Stomach (tissue), 9 donors: ENCODE results near the gene CCNJ. TPM values are rescaled to one million over a fixed set of nuclear protein-coding genes. Genes with fewer than 3 reads are reported as not detected.

Source experiments
- DNase-seq, 2 donors: peaks; one replicate each; pipeline versions ENCODE4 v3.0.0 to v3.0.0-alpha.2; 2013 to 2019
- H3K27ac ChIP-seq, 5 donors: fragments of 200-600 bp in 4 of 5; sonication (generic) in 4 of 5; one replicate each; pipeline ENCODE4 v1.5.1; 2013 to 2019; ENCODE audit warnings: mild to moderate bottlenecking in 1 of 5, moderate library complexity in 1 of 5
- H3K27me3 ChIP-seq, 3 donors: fragments of 200-600 bp; sonication (generic); one replicate each; pipeline ENCODE4 v1.5.1; 2017 to 2019; ENCODE audit warnings: mixed run types in 1 of 3
- H3K36me3 ChIP-seq, 4 donors: fragments of 200-600 bp; sonication (generic); 1 replicate in 3 of 4; 2 replicates in 1 of 4; pipeline ENCODE4 v1.5.1; 2016 to 2019
- H3K4me1 ChIP-seq, 4 donors: fragments of 200-600 bp; sonication (generic); one replicate each; pipeline ENCODE4 v1.5.1; 2016 to 2019
- H3K4me3 ChIP-seq, 4 donors: fragments of 200-600 bp; sonication (generic) in 3 of 4; one replicate each; pipeline ENCODE4 v1.5.1; 2016 to 2019; ENCODE audit warnings: mild to moderate bottlenecking in 1 of 4
- H3K9me3 ChIP-seq, 4 donors: fragments of 200-600 bp; sonication (generic); one replicate each; pipeline ENCODE4 v1.5.1; 2016 to 2019
- CTCF ChIP-seq, 7 experiments: fragments of 450-650 bp in 4 of 7; fragments of 200-600 bp in 3 of 7; sonication (generic) in 3 of 7; IDR thresholded peaks; one replicate each; pipeline ENCODE4 v1.5.1; 2016 to 2019; ENCODE audit warnings: antibody characterized with exemption in 7 of 7, control low read depth in 2 of 7, mild to moderate bottlenecking in 1 of 7
- EP300 ChIP-seq: sonication (generic); formaldehyde crosslinking; IDR thresholded peaks from one replicate; pipeline ENCODE4 v1.6.1; 2017; ENCODE audit warnings: antibody characterized with exemption
- POLR2A ChIP-seq, 4 donors: fragments of 450-650 bp; IDR thresholded peaks; one replicate each; pipeline ENCODE4 v1.6.1; 2016; ENCODE audit warnings: antibody characterized with exemption in 4 of 4, control low read depth in 2 of 4, mild to moderate bottlenecking in 1 of 4, moderate library complexity in 1 of 4
- POLR2AphosphoS5 ChIP-seq, 3 donors: sonication (generic); formaldehyde crosslinking; IDR thresholded peaks; one replicate each; pipeline ENCODE4 v1.6.1; 2016; ENCODE audit warnings: antibody characterized with exemption in 3 of 3
- WGBS, 5 donors: extraction: QIAGEN DNeasy Blood & Tissue Kit in 3 of 5; methylation state at CpG; one replicate each; pipeline versions ENCODE4 v1.1.5 to v1.1.7; 2013 to 2018; 5-methylcytosine and 5-hydroxymethylcytosine counted together
- intact Hi-C: fragments of 100-400 bp; cut with DNase I; formaldehyde crosslinking; loops from one replicate; pipeline ENCODE4 v1.15.1; 2023; ENCODE audit warnings: low total_unique reads
- polyA plus RNA-seq, 3 donors: library from polyadenylated mRNA; stranded (reverse); fragments of 200-250 nt; gene quantifications; one replicate each; pipeline ENCODE4 v1.2.3, GENCODE V29; 2013
- total RNA-seq, 5 donors: library from RNA; depleted of rRNA; stranded (reverse); fragments of >200 nt; gene quantifications; one replicate each; pipeline versions ENCODE4 v1.1.0 to v1.2.3, GENCODE V29; 2014 to 2016
- donor health status: healthy with polysubstance abuse.
- donor health status: Bipolar disorder and iron deficiency.
- donor health status: healthy.

CCNJ gene
- total and polyA plus RNA-seq, 8 donors: 0.58 to 7.7 (median 1.9) TPM; not detected in 1

GRCh38 chr10:96082153-96082552, 38.8 kb downstream of the CCNJ start:
- 89 to 96% (median 93%) methylated on average over 2 of the region's 2 CpGs for WGBS, 5 donors

GRCh38 chr10:96082748-96083147, 39.4 kb downstream of the CCNJ start:
- 85 to 100% (median 90%) methylated on average over 1 of the region's 1 CpG for WGBS, 5 donors
- no peak overlapping the region for H3K27ac ChIP-seq
- TF ChIP-seq POLR2AphosphoS5 (IDR thresholded peaks at IDR 0.05): no peak
- no peak for TF ChIP-seq POLR2A (IDR thresholded peaks at IDR 0.05)
- no peak for TF ChIP-seq EP300
- no peak for TF ChIP-seq CTCF (IDR thresholded peaks at IDR 0.05)

More at GRCh38 chr10:96082153-96082552, 38.8 kb downstream of the CCNJ start:
- Histone ChIP-seq H3K4me1 (no peaks in the 10 kb centered on the region), H3K4me3 (no peak overlapping the region), H3K36me3 (peaks cover 0 to 30% (median 10%) of the 10 kb centered on the region in 4 donors), H3K27ac (no peak overlapping the region), H3K9me3 (no peaks in the 10 kb centered on the region), H3K27me3 (no peaks in the 10 kb centered on the region)
- intact Hi-C loops: no loop called here
- TF ChIP-seq CTCF (IDR thresholded peaks at IDR 0.05) (no peak), POLR2AphosphoS5 (IDR thresholded peaks at IDR 0.05) (no peak), EP300 (no peak), POLR2A (IDR thresholded peaks at IDR 0.05) (no peak)
- DNase-seq: no peak

GRCh38 chr10:96089116-96089515, 45.7 kb downstream of the CCNJ start:
- peaks cover 0 to 6% (median 0%) of the 10 kb centered on the region in 4 donors for H3K9me3 ChIP-seq
- H3K4me1 ChIP-seq: peaks cover 4 to 13% (median 6%) of the 10 kb centered on the region in 4 donors
- TF ChIP-seq POLR2A (IDR thresholded peaks at IDR 0.05): no peak
- no peak for TF ChIP-seq EP300
- TF ChIP-seq CTCF (IDR thresholded peaks at IDR 0.05): peak in 1 of 7 experiments; percentile 15
- H3K4me3 ChIP-seq: peak overlapping the region; percentile 60 to 77 (median 69)
- 51 to 75% (median 58%) methylated on average over 2 of the region's 2 CpGs for WGBS, 5 donors
- intact Hi-C loops: no loop called here
- H3K27me3 ChIP-seq: peaks cover 0 to 22% (median 17%) of the 10 kb centered on the region in 3 donors
- peak in 1 of 2 donors; percentile 37 for DNase-seq
- H3K36me3 ChIP-seq: peaks cover 0 to 7% (median 3%) of the 10 kb centered on the region in 4 donors
- peak overlapping the region in 4 of 5 donors; percentile 94 to 98 (median 96) for H3K27ac ChIP-seq

More at GRCh38 chr10:96082748-96083147, 39.4 kb downstream of the CCNJ start:
- no peaks in the 10 kb centered on the region for H3K27me3 ChIP-seq
- DNase-seq: no peak
- H3K9me3 ChIP-seq: no peaks in the 10 kb centered on the region
- H3K4me3 ChIP-seq: no peak overlapping the region
- intact Hi-C loops: no loop called here
- no peaks in the 10 kb centered on the region for H3K4me1 ChIP-seq
- H3K36me3 ChIP-seq: peaks cover 0 to 30% (median 10%) of the 10 kb centered on the region in 4 donors

- Histone ChIP-seq H3K4me3 (peak overlapping the region; percentile 60 to 77 (median 69)), H3K27ac (peak overlapping the region; percentile 92 to 98 (median 95)), H3K4me1 (peaks cover 4 to 13% (median 6%) of the 10 kb centered on the region in 4 donors), H3K27me3 (peaks cover 0 to 29% (median 17%) of the 10 kb centered on the region in 3 donors), H3K36me3 (no peaks in the 10 kb centered on the region), H3K9me3 (peaks cover 0 to 6% (median 0%) of the 10 kb centered on the region in 4 donors)
- intact Hi-C loops: loop anchor here (5.0 kb wide), 1 partner anchor 37 kb away; no protein-coding TSS in a partner anchor
- TF ChIP-seq POLR2A (IDR thresholded peaks at IDR 0.05): peak in 1 of 4 donors; percentile 25
- TF ChIP-seq POLR2AphosphoS5 (IDR thresholded peaks at IDR 0.05): peak; percentile 78 to 94 (median 87)
- no peak for TF ChIP-seq EP300
- no peak for TF ChIP-seq CTCF (IDR thresholded peaks at IDR 0.05)
- 0 to 2% (median 1%) methylated on average over 45 to 47 of the region's 47 CpGs for WGBS, 5 donors
- peak; percentile 96 to 98 for DNase-seq
Observed at GRCh38 chr10:96089670-96090462, 46.5 kb downstream of the CCNJ start.
